Thyroid gland (tissue), 4 donors: ENCODE data around the gene UCP2.

ENCODE experiments used
- POLR2A ChIP-seq, 2 donors: fragments of 450-650 bp; IDR thresholded peaks; one replicate each; pipeline ENCODE4 v1.6.1; 2017; ENCODE audit warnings: antibody characterized with exemption in 2 of 2, mild to moderate bottlenecking in 2 of 2, moderate library complexity in 1 of 2
- TF ChIP-seq, protein P1 (sequence below), 6 experiments: fragments of 200-600 bp in 3 of 6; fragments of 450-650 bp in 3 of 6; sonication (generic) in 3 of 6; IDR thresholded peaks; one replicate each; pipeline ENCODE4 v1.5.1; 2016 to 2019; ENCODE audit warnings: antibody characterized with exemption in 6 of 6, mild to moderate bottlenecking in 2 of 6, inconsistent platforms in 1 of 6, moderate library complexity in 1 of 6

DNA sequence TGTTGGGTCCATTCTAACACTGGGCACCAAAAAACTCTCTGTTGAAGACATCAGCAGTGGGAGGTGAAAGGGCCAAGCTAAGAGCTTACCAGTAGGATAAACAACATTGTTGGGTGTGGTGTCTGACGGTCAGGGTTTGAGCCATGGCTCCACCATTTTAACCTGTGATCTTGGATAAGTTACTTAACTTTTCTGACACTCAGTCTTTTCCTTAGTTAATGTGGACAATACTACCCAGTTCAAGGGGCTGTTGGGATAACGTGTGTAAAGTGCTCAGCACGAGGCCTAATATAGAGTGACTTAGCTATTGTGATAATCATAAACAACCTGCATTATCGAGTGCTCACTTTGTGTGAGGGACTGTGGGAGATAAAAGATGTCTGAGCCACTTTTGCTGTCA is 20.2 kb upstream of the UCP2 start:
- TF ChIP-seq, protein P1, sequence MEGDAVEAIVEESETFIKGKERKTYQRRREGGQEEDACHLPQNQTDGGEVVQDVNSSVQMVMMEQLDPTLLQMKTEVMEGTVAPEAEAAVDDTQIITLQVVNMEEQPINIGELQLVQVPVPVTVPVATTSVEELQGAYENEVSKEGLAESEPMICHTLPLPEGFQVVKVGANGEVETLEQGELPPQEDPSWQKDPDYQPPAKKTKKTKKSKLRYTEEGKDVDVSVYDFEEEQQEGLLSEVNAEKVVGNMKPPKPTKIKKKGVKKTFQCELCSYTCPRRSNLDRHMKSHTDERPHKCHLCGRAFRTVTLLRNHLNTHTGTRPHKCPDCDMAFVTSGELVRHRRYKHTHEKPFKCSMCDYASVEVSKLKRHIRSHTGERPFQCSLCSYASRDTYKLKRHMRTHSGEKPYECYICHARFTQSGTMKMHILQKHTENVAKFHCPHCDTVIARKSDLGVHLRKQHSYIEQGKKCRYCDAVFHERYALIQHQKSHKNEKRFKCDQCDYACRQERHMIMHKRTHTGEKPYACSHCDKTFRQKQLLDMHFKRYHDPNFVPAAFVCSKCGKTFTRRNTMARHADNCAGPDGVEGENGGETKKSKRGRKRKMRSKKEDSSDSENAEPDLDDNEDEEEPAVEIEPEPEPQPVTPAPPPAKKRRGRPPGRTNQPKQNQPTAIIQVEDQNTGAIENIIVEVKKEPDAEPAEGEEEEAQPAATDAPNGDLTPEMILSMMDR (IDR thresholded peaks at IDR 0.05): no peak
- no peak for TF ChIP-seq POLR2A (IDR thresholded peaks at IDR 0.05)
